Epithelial cell of esophagus (primary cell): Measurements from ENCODE around the gene SLC38A11.

Experiments used
- DNase-seq: peaks from one replicate; pipeline ENCODE4 v3.0.0; 2010; ENCODE audit warnings: low read depth
- H3K4me3 ChIP-seq: 2 replicates; pipeline ENCODE4 v1.5.1; 2011; ENCODE audit warnings: mild to moderate bottlenecking, low read length, control low read depth
- TF ChIP-seq, protein P1 (sequence below): IDR thresholded peaks from 2 replicates; pipeline ENCODE4 v1.5.1; 2011; ENCODE audit warnings: low read depth, mild to moderate bottlenecking, low read length, control low read depth, inconsistent platforms; ENCODE audit not compliant: insufficient read depth; ENCODE audit errors: missing control alignments

The SLC38A11 gene

DNA sequence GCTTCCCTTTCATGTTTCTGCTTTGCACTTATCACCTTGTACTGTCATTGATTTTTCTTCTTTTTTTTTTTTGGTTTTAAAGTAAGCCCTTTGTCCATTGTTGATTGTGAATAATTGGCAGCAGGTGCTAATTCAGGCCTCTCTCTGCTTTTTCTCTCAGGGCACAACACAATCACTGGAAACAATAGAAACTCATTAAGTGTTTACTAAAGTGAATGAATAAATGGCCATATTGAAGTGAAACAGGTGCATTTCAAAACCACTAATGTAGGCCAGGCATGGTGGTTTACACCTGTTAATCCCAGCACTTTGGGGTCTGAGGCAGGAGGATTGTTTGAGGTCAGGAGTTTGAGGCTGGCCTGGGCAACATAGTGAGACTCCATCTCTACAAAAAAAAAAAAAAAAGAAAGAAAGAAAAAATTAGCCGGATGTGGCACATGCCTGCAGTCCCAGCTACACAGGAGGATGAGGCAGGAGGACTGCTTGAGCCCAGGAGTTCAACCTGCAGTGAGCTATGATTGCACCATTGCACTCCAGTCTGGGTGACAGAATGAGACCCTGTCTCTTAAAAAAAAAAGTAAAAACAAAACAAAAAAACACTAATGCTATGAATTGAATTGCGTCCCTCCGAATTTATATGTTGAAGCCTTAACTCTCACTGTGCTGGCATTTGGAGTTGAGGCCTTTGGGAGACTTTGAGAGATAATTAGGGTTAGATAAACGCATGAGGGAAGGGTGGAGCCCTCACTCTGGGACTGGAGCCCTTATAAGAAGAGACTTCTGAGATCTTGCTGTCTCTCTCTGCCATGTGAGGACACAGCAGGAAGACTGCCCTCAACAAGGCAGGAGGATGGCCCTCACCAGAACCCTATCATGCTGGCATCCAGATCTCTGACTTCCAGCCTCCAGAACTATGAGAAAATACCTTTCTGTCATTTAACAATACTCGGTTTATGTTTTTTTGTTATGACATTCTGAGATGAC lies 19.9 kb downstream of the SLC38A11 start:
- no peak overlapping the region for H3K4me3 ChIP-seq
- TF ChIP-seq, protein P1, sequence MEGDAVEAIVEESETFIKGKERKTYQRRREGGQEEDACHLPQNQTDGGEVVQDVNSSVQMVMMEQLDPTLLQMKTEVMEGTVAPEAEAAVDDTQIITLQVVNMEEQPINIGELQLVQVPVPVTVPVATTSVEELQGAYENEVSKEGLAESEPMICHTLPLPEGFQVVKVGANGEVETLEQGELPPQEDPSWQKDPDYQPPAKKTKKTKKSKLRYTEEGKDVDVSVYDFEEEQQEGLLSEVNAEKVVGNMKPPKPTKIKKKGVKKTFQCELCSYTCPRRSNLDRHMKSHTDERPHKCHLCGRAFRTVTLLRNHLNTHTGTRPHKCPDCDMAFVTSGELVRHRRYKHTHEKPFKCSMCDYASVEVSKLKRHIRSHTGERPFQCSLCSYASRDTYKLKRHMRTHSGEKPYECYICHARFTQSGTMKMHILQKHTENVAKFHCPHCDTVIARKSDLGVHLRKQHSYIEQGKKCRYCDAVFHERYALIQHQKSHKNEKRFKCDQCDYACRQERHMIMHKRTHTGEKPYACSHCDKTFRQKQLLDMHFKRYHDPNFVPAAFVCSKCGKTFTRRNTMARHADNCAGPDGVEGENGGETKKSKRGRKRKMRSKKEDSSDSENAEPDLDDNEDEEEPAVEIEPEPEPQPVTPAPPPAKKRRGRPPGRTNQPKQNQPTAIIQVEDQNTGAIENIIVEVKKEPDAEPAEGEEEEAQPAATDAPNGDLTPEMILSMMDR = no peak
- no peak for DNase-seq

DNA sequence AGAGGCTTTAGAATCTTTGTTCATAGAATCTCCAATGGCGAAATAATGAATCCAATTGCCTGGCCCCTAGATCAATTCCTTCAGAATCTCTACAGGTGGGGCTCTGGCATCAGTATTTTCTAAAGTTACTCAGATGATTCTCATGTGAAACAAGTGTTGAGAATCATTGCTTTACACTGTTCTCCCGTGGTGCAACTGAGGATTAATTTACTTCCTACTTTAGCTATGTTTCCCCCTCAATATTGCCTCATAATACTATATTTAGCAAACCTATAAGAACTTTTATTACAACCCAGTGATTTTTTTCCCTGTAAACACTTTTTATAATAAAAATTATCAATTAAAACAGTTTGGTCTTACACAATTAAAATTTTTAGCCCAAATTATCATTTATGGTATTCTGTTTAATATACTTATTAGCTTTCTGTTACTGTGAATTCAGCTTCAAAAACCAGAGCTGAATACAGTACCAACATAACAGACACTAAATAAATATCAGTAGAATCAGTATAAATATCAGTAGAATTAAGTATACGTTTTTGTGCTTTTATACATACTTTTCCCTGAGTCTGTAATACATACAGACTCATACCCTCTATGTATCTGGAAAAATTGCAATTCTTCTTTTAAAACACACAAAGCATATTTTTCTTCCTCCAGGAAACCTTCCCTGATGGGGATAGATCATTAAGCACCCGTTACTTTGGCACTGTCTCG lies 20.8 kb downstream of the SLC38A11 start:
- DNase-seq = no peak
- TF ChIP-seq, protein P1 = no peak
- H3K4me3 ChIP-seq = no peak overlapping the region

DNA sequence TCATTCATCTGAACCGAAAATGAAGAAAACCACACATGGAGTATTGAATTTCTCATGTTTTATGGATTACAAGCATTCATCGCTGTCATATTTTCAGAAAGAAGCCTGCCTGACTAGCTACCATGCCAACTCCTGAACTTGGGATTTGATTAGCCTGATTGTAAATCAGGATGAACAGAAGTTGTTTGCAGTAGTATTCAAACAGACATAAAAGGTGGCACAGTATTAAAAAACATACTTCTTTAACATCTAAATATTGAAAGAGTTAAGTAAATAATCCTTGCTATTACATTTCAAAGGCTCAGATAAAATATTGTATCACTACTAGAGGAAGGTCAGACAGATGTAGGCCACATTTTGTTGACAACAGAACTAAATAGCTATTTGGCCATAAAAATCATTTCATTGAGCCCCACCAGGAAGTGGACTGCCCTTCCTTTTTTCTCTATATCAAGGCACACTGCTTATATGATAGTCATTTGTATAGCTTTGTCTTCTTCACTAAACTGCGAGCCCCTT lies 21.6 kb downstream of the SLC38A11 start:
- TF ChIP-seq, protein P1 = no peak
- H3K4me3 ChIP-seq = no peak overlapping the region
- DNase-seq = no peak

DNA sequence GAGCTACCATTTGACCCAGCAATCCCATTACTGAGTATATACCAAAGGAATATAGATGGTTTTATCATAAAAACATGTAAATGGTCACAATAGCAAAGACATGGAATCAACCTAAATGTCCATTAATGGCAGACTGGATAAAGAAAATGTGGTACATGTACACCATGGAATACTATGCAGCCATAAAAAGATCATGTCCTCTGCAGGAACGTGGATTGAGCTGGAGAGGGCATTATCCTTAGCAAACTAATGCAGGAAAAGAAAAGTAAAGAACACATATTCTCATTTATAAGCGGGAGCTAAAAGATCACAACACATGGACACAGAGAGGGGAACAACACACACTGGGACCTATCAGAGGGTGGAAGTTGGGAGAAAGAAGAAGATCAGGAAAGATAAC lies 22.9 kb downstream of the SLC38A11 start:
- no peak overlapping the region for H3K4me3 ChIP-seq
- DNase-seq = no peak
- TF ChIP-seq, protein P1 = no peak

DNA sequence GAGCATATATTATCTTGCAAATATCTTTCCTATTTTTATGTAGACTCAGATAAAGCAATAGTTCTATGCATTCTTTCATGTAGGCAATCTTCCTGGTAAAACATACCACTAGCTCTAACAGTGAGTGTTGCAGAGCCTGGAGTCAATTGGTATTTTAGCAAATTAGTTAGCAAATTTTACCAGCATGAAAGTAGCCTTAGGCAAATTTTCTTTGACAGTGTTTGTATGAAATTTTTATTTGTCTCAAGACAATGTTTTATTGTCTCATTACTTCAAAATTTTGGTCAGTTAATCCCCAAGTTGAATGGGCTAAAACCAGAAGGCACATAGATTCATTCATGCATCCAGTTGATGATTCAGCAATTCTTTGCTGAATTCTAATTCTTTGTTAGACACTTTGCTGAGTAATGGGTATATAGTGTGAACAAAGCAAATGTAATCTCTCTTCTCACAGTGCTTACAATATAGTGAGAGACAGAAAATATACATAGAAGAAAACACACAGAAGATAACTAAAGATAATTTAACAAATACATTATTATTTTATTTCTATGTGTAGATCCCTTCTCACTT lies 27.1 kb downstream of the SLC38A11 start:
- TF ChIP-seq, protein P1 = no peak
- no peak for DNase-seq
- H3K4me3 ChIP-seq = no peak overlapping the region

DNA sequence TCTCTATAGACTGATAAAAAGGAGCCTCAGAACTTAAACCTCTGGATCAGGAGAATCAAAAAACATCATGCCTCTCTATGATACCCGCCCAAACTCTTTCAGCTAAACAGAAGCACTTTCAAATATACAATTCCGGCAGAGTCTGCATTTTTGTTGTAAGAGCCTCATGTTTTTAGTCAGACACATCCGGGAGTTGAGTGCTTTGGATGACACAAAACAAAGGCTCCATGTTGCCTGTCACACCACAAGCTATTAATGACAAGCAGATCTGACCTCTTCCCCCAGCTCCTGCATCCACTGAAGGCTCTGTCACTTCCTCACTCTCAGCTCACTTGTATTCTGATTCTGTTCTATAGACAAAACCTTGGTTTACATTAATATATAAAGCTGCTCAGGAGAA lies 33.2 kb downstream of the SLC38A11 start:
- DNase-seq = no peak
- no peak overlapping the region for H3K4me3 ChIP-seq
- TF ChIP-seq, protein P1 = no peak
